Measurements from ENCODE around the gene RDH5. TPM values are rescaled to one million over a fixed set of nuclear protein-coding genes. Genes with fewer than 3 reads are reported as not detected.
A peak's percentile ranks its signal among the peaks of the same experiment; 100 is the strongest.

Gene RDH5
- total and polyA plus RNA-seq, 4 donors, result 3.1 to 5.4 (median 3.9) TPM

GRCh38 chr12:55733021-55733555, 12.9 kb downstream of the RDH5 start:
- no peak overlapping the region for H3K27ac ChIP-seq (ENCODE audit: low read depth in 1 of 2, low read length in 1 of 2)
- no peak overlapping the region for H3K9ac ChIP-seq (ENCODE audit: insufficient read depth in 1 of 2, low read length in 2 of 2)
- H3K36me3 ChIP-seq (ENCODE audit: control insufficient read depth in 4 of 4, insufficient read depth in 4 of 4, low read length in 4 of 4), result no peaks in the 10 kb centered on the region
- whole genome bisulfite sequencing, 2 donors, result 92 to 95% methylated on average over 14 of the region's 14 CpGs
- no peaks in the 10 kb centered on the region for H3K27me3 ChIP-seq (ENCODE audit: control insufficient read depth in 3 of 3, insufficient read depth in 3 of 3, low read length in 2 of 3)
- DNase-seq (no peak), ATAC-seq (ENCODE audit: insufficient read depth, low FRiP score) (no peak)
- no peak for TF ChIP-seq CTCF (IDR thresholded peaks at IDR 0.05; ENCODE audit: control extremely low read depth, extremely low read depth)
- peaks cover 0 to 30% (median 5%) of the 10 kb centered on the region in 5 donors for H3K4me1 ChIP-seq (ENCODE audit: control insufficient read depth in 5 of 5, insufficient read depth in 5 of 5, low read length in 5 of 5)
- no peak overlapping the region for H3K4me3 ChIP-seq
- no peaks in the 10 kb centered on the region for H3K9me3 ChIP-seq (ENCODE audit: control insufficient read depth in 4 of 4, insufficient read depth in 3 of 4, low read length in 3 of 4)

- Histone ChIP-seq H3K36me3 (ENCODE audit: control insufficient read depth in 4 of 4, insufficient read depth in 4 of 4, low read length in 4 of 4) (no peaks in the 10 kb centered on the region), H3K4me3 (no peak overlapping the region), H3K27me3 (ENCODE audit: control insufficient read depth in 3 of 3, insufficient read depth in 3 of 3, low read length in 2 of 3) (no peaks in the 10 kb centered on the region), H3K9me3 (ENCODE audit: control insufficient read depth in 4 of 4, insufficient read depth in 3 of 4, low read length in 3 of 4) (no peaks in the 10 kb centered on the region), H3K27ac (ENCODE audit: low read depth in 1 of 2, low read length in 1 of 2) (no peak overlapping the region), H3K9ac (ENCODE audit: insufficient read depth in 1 of 2, low read length in 2 of 2) (no peak overlapping the region), H3K4me1 (ENCODE audit: control insufficient read depth in 5 of 5, insufficient read depth in 5 of 5, low read length in 5 of 5) (peaks cover 0 to 32% (median 5%) of the 10 kb centered on the region in 5 donors)
- WGBS, 2 donors, result 72 to 85% methylated on average over 2 of the region's 2 CpGs
- no peak for DNase-seq
- no peak for TF ChIP-seq CTCF (IDR thresholded peaks at IDR 0.05; ENCODE audit: control extremely low read depth, extremely low read depth)
- ATAC-seq (ENCODE audit: insufficient read depth, low FRiP score), result no peak
Observed at GRCh38 chr12:55733858-55734257, 13.7 kb downstream of the RDH5 start.

- Histone ChIP-seq H3K27me3 (ENCODE audit: control insufficient read depth in 3 of 3, insufficient read depth in 3 of 3, low read length in 2 of 3) (no peaks in the 10 kb centered on the region), H3K36me3 (ENCODE audit: control insufficient read depth in 4 of 4, insufficient read depth in 4 of 4, low read length in 4 of 4) (no peaks in the 10 kb centered on the region), H3K27ac (ENCODE audit: low read depth in 1 of 2, low read length in 1 of 2) (no peak overlapping the region), H3K9me3 (ENCODE audit: control insufficient read depth in 4 of 4, insufficient read depth in 3 of 4, low read length in 3 of 4) (no peaks in the 10 kb centered on the region), H3K4me1 (ENCODE audit: control insufficient read depth in 5 of 5, insufficient read depth in 5 of 5, low read length in 5 of 5) (peaks cover 0 to 32% (median 5%) of the 10 kb centered on the region in 5 donors), H3K4me3 (no peak overlapping the region), H3K9ac (ENCODE audit: insufficient read depth in 1 of 2, low read length in 2 of 2) (no peak overlapping the region)
- 91 to 94% methylated on average over 3 of the region's 3 CpGs for WGBS, 2 donors
- no peak for TF ChIP-seq CTCF (IDR thresholded peaks at IDR 0.05; ENCODE audit: control extremely low read depth, extremely low read depth)
- ATAC-seq (ENCODE audit: insufficient read depth, low FRiP score) (no peak), DNase-seq (no peak)
Observed at GRCh38 chr12:55734595-55734994, 14.4 kb downstream of the RDH5 start.

- H3K4me3 ChIP-seq, result no peak overlapping the region
- TF ChIP-seq CTCF (IDR thresholded peaks at IDR 0.05; ENCODE audit: control extremely low read depth, extremely low read depth), result no peak
- peak overlapping the region in 1 of 2 donors; percentile 28 for H3K9ac ChIP-seq (ENCODE audit: insufficient read depth in 1 of 2, low read length in 2 of 2)
- no peak for DNase-seq
- no peaks in the 10 kb centered on the region for H3K27me3 ChIP-seq (ENCODE audit: control insufficient read depth in 3 of 3, insufficient read depth in 3 of 3, low read length in 2 of 3)
- H3K9me3 ChIP-seq (ENCODE audit: control insufficient read depth in 4 of 4, insufficient read depth in 3 of 4, low read length in 3 of 4), result no peaks in the 10 kb centered on the region
- H3K36me3 ChIP-seq (ENCODE audit: control insufficient read depth in 4 of 4, insufficient read depth in 4 of 4, low read length in 4 of 4), result no peaks in the 10 kb centered on the region
- peaks cover 0 to 19% (median 0%) of the 10 kb centered on the region in 5 donors for H3K4me1 ChIP-seq (ENCODE audit: control insufficient read depth in 5 of 5, insufficient read depth in 5 of 5, low read length in 5 of 5)
- no peak for ATAC-seq (ENCODE audit: insufficient read depth, low FRiP score)
- H3K27ac ChIP-seq (ENCODE audit: low read depth in 1 of 2, low read length in 1 of 2), result no peak overlapping the region
- WGBS, 2 donors, result 57 to 78% methylated on average over 3 of the region's 3 CpGs
Observed at GRCh38 chr12:55736076-55736475, 15.9 kb downstream of the RDH5 start.
